ENCODE data around the gene SLC35F4. TPM values are rescaled to one million over a fixed set of nuclear protein-coding genes. Genes with fewer than 3 reads are reported as not detected.

The SLC35F4 gene
- total RNA-seq, 4 donors from 2014 or later: not detected

- Histone ChIP-seq H3K27me3 (no peaks in the 10 kb centered on the region), H3K9me3 (peaks cover 6% of the 10 kb centered on the region), H3K27ac (no peak overlapping the region), H3K4me3 (no peak overlapping the region), H3K36me3 (no peaks in the 10 kb centered on the region), H3K4me1 (no peaks in the 10 kb centered on the region)
- TF ChIP-seq EP300 (IDR thresholded peaks at IDR 0.05): no peak
- TF ChIP-seq POLR2A (IDR thresholded peaks at IDR 0.05): no peak
- no peak for TF ChIP-seq POLR2AphosphoS5 (IDR thresholded peaks at IDR 0.05)
- no peak for TF ChIP-seq CTCF (IDR thresholded peaks at IDR 0.05)
- 61% methylated on average over 6 of the region's 6 CpGs for WGBS
- DNase-seq (ENCODE audit: low spot score in 2 of 2): no peak
Measured at GRCh38 chr14:57609192-57610075, 256.5 kb downstream of the SLC35F4 start.

DNA sequence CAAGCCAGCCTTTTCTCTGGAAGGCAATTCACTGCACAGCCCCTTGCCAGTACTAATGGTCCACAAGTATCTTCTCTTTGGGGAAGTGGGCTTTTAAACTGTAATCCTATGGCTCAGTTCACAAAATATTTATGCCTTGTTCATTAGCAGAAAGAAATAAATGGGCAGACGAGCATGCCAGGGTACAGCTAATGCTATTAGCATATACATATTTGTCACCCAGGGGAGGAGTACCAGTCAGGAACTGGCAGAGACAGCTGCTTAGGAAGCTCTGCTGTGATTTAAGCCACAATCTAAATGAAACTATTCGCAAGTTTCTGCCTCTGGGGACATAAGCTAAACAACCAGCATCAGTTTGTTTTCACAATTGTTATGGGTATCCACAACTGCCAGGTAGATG lies 258.8 kb downstream of the SLC35F4 start:
- no peaks in the 10 kb centered on the region for H3K36me3 ChIP-seq
- no peak for DNase-seq (ENCODE audit: low spot score in 2 of 2)
- 44% methylated on average over 2 of the region's 2 CpGs for WGBS
- H3K4me3 ChIP-seq: no peak overlapping the region
- no peaks in the 10 kb centered on the region for H3K4me1 ChIP-seq
- H3K9me3 ChIP-seq: peaks cover 6% of the 10 kb centered on the region
- TF ChIP-seq CTCF (IDR thresholded peaks at IDR 0.05) (no peak), POLR2AphosphoS5 (IDR thresholded peaks at IDR 0.05) (no peak), POLR2A (IDR thresholded peaks at IDR 0.05) (no peak), EP300 (IDR thresholded peaks at IDR 0.05) (no peak)
- no peak overlapping the region for H3K27ac ChIP-seq
- no peaks in the 10 kb centered on the region for H3K27me3 ChIP-seq

- H3K36me3 ChIP-seq: no peaks in the 10 kb centered on the region
- no peaks in the 10 kb centered on the region for H3K4me1 ChIP-seq
- peaks cover 4% of the 10 kb centered on the region for H3K9me3 ChIP-seq
- 31% methylated on average over 3 of the region's 3 CpGs for whole genome bisulfite sequencing
- H3K27ac ChIP-seq: no peak overlapping the region
- H3K4me3 ChIP-seq: no peak overlapping the region
- DNase-seq (ENCODE audit: low spot score in 2 of 2): no peak
- no peak for TF ChIP-seq POLR2A (IDR thresholded peaks at IDR 0.05)
- no peak for TF ChIP-seq POLR2AphosphoS5 (IDR thresholded peaks at IDR 0.05)
- TF ChIP-seq EP300 (IDR thresholded peaks at IDR 0.05): no peak
- no peak for TF ChIP-seq CTCF (IDR thresholded peaks at IDR 0.05)
- H3K27me3 ChIP-seq: no peaks in the 10 kb centered on the region
Measured at GRCh38 chr14:57583396-57583795, 282.5 kb downstream of the SLC35F4 start.

- WGBS: 51% methylated on average over 2 of the region's 2 CpGs
- TF ChIP-seq EP300 (IDR thresholded peaks at IDR 0.05): no peak
- TF ChIP-seq POLR2A (IDR thresholded peaks at IDR 0.05): no peak
- no peak for TF ChIP-seq POLR2AphosphoS5 (IDR thresholded peaks at IDR 0.05)
- TF ChIP-seq CTCF (IDR thresholded peaks at IDR 0.05): no peak
- no peaks in the 10 kb centered on the region for H3K36me3 ChIP-seq
Measured at GRCh38 chr14:57582746-57583145, 283.1 kb downstream of the SLC35F4 start.

DNA sequence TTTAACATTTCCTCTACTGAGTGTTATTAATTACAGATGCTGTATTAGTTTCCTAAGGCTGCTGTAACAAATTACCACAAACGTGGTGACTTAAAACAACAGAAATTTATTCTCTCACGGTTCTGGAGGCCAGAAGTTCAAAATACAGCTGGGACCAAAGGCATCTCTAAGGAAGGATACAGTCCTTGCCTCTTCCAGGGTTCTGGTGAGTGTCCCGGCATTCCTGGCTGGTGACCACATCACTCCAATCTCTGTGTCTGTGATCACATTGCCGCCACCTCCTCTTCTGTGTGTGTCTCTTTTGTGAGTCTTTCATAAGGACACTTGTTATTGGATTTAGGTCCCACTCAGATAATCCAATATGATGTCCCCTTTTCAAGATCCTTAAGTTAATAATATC lies 287.1 kb downstream of the SLC35F4 start:
- Histone ChIP-seq H3K27ac (no peak overlapping the region), H3K36me3 (no peaks in the 10 kb centered on the region), H3K4me3 (no peak overlapping the region), H3K9me3 (peaks cover 4% of the 10 kb centered on the region), H3K4me1 (no peaks in the 10 kb centered on the region), H3K27me3 (no peaks in the 10 kb centered on the region)
- no peak for TF ChIP-seq CTCF (IDR thresholded peaks at IDR 0.05)
- TF ChIP-seq EP300 (IDR thresholded peaks at IDR 0.05): no peak
- no peak for TF ChIP-seq POLR2A (IDR thresholded peaks at IDR 0.05)
- no peak for TF ChIP-seq POLR2AphosphoS5 (IDR thresholded peaks at IDR 0.05)
- DNase-seq (ENCODE audit: low spot score in 2 of 2): no peak
- 59% methylated on average over 4 of the region's 4 CpGs for WGBS

More at GRCh38 chr14:57582746-57583145, 283.1 kb downstream of the SLC35F4 start:
- no peak overlapping the region for H3K27ac ChIP-seq
- peaks cover 4% of the 10 kb centered on the region for H3K9me3 ChIP-seq
- H3K27me3 ChIP-seq: no peaks in the 10 kb centered on the region
- no peaks in the 10 kb centered on the region for H3K4me1 ChIP-seq
- no peak overlapping the region for H3K4me3 ChIP-seq
- DNase-seq (ENCODE audit: low spot score in 2 of 2): no peak

All from suprapubic skin (tissue), 4 donors.